ENCODE data around the gene ADAM22.

ADAM22 gene

GRCh38 chr7:88041583-88041982 is 107.5 kb downstream of the ADAM22 start (continued):
- TF ChIP-seq ZNF2 (tag by site-specific recombination; IDR thresholded peaks at IDR 0.05) (no peak), GLIS2 (tag by site-specific recombination; IDR thresholded peaks at IDR 0.05) (no peak), ZNF785 (tag by site-specific recombination; IDR thresholded peaks at IDR 0.05) (no peak), SP3 (tag by site-specific recombination; IDR thresholded peaks at IDR 0.05) (no peak), ZNF473 (tag by site-specific recombination; IDR thresholded peaks at IDR 0.05) (no peak), KLF7 (tag by site-specific recombination; IDR thresholded peaks at IDR 0.05; ENCODE audit: borderline replicate concordance) (no peak), ATF2 (tag by site-specific recombination; IDR thresholded peaks at IDR 0.05; ENCODE audit: low read depth) (no peak), ZNF416 (tag by site-specific recombination; IDR thresholded peaks at IDR 0.05) (no peak), ZNF175 (tag by site-specific recombination; IDR thresholded peaks at IDR 0.05) (no peak), ZFP3 (tag by site-specific recombination; IDR thresholded peaks at IDR 0.05; ENCODE audit: low read depth) (no peak), ZNF157 (tag by site-specific recombination; IDR thresholded peaks at IDR 0.05) (no peak)
- TF ChIP-seq, protein P1, sequence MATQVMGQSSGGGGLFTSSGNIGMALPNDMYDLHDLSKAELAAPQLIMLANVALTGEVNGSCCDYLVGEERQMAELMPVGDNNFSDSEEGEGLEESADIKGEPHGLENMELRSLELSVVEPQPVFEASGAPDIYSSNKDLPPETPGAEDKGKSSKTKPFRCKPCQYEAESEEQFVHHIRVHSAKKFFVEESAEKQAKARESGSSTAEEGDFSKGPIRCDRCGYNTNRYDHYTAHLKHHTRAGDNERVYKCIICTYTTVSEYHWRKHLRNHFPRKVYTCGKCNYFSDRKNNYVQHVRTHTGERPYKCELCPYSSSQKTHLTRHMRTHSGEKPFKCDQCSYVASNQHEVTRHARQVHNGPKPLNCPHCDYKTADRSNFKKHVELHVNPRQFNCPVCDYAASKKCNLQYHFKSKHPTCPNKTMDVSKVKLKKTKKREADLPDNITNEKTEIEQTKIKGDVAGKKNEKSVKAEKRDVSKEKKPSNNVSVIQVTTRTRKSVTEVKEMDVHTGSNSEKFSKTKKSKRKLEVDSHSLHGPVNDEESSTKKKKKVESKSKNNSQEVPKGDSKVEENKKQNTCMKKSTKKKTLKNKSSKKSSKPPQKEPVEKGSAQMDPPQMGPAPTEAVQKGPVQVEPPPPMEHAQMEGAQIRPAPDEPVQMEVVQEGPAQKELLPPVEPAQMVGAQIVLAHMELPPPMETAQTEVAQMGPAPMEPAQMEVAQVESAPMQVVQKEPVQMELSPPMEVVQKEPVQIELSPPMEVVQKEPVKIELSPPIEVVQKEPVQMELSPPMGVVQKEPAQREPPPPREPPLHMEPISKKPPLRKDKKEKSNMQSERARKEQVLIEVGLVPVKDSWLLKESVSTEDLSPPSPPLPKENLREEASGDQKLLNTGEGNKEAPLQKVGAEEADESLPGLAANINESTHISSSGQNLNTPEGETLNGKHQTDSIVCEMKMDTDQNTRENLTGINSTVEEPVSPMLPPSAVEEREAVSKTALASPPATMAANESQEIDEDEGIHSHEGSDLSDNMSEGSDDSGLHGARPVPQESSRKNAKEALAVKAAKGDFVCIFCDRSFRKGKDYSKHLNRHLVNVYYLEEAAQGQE (tag by site-specific recombination; IDR thresholded peaks at IDR 0.05), result no peak

- TF ChIP-seq SCRT2 (tag by site-specific recombination; IDR thresholded peaks at IDR 0.05), result no peak
- TF ChIP-seq ZNF350 (tag by site-specific recombination; IDR thresholded peaks at IDR 0.05), result no peak
- TF ChIP-seq, protein P2, sequence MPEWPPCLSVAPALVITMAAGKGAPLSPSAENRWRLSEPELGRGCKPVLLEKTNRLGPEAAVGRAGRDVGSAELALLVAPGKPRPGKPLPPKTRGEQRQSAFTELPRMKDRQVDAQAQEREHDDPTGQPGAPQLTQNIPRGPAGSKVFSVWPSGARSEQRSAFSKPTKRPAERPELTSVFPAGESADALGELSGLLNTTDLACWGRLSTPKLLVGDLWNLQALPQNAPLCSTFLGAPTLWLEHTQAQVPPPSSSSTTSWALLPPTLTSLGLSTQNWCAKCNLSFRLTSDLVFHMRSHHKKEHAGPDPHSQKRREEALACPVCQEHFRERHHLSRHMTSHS (tag by site-specific recombination; IDR thresholded peaks at IDR 0.05), result no peak
- TF ChIP-seq MZF1 (tag by site-specific recombination; IDR thresholded peaks at IDR 0.05; ENCODE audit: borderline replicate concordance), result no peak
- no peak for TF ChIP-seq ZBTB26 (tag by site-specific recombination; optimal IDR thresholded peaks at IDR 0.05)
- no peak for TF ChIP-seq ZSCAN30 (tag by site-specific recombination; IDR thresholded peaks at IDR 0.05)
- ChIA-PET POLR2A (interaction anchor here (1.4 kb wide), 1 partner anchor 108 kb away, joined by 6 read pairs; the partner anchor contains the start of gene ADAM22), CTCF (interaction anchor here (0.8 kb wide), 1 partner anchor 127 kb away, joined by 3 read pairs; no protein-coding TSS in a partner anchor)
- Histone ChIP-seq H3K4me3 (ENCODE audit: low read depth, low read length) (no peak overlapping the region), H3K4me1 (ENCODE audit: control insufficient read depth, insufficient read depth, low read length) (peaks cover 13% of the 10 kb centered on the region), H3K27ac (ENCODE audit: extremely low read depth, low read depth, low read length) (no peak overlapping the region), H3K36me3 (ENCODE audit: control insufficient read depth in 2 of 2, insufficient read depth in 1 of 2, low read length in 2 of 2) (no peaks in the 10 kb centered on the region), H3K9me3 (ENCODE audit: control insufficient read depth, insufficient read depth, low read depth, low read length) (no peaks in the 10 kb centered on the region)
These were observed 108.1 kb downstream of the ADAM22 start for GRCh38 chr7:88042157-88042556.

Measured in HEK293 (cell line).